NCI-H2107 (cell line): ENCODE results near the gene ENTPD6.
A peak's percentile ranks its signal among the peaks of the same experiment; 100 is the strongest.
"Not testable (repeated sequence)": the region's sequence is repeated elsewhere in the genome, so short reads cannot be mapped to it uniquely, and the experiment has no call there.

Experiments used
- DNase-seq: peaks from one replicate; lab custom pipeline; 2025; lab: John Stamatoyannopoulos, UW

ENTPD6 gene

GRCh38 chr20:25195014-25195961 is at the start of gene ENTPD6:
TSS of gene ENTPD6 (plus strand) at chr20:25195712. CDS start at chr20:25206537, 10,825 bp downstream.
- DNase-seq: peak; percentile 77

GRCh38 chr20:25146976-25147375 is 48.5 kb upstream of the ENTPD6 start:
- DNase-seq: no peak

GRCh38 chr20:25147716-25148115 is 47.8 kb upstream of the ENTPD6 start:
- DNase-seq: no peak

GRCh38 chr20:25148181-25148981 is 47.1 kb upstream of the ENTPD6 start:
- DNase-seq: no peak

GRCh38 chr20:25148982-25149846 is 46.3 kb upstream of the ENTPD6 start:
- DNase-seq: no peak

- DNase-seq: no peak
These were observed 45.5 kb upstream of the ENTPD6 start for GRCh38 chr20:25150016-25150415.

- no peak for DNase-seq
These were observed 37.5 kb upstream of the ENTPD6 start for GRCh38 chr20:25158043-25158442.

- DNase-seq: no peak
These were observed 35.0 kb upstream of the ENTPD6 start for GRCh38 chr20:25160467-25160866.

GRCh38 chr20:25160897-25161296 is 34.6 kb upstream of the ENTPD6 start:
- DNase-seq: no peak

GRCh38 chr20:25165128-25165527 is 30.4 kb upstream of the ENTPD6 start:
- no peak for DNase-seq

- DNase-seq: not testable (repeated sequence)
These were observed 29.3 kb upstream of the ENTPD6 start for GRCh38 chr20:25166105-25166782.

GRCh38 chr20:25173321-25173720 is 22.2 kb upstream of the ENTPD6 start:
- no peak for DNase-seq

- DNase-seq: no peak
These were observed 21.6 kb upstream of the ENTPD6 start for GRCh38 chr20:25173886-25174308.

- no peak for DNase-seq
These were observed 19.3 kb upstream of the ENTPD6 start for GRCh38 chr20:25176184-25176583.

GRCh38 chr20:25177890-25178321 is 17.6 kb upstream of the ENTPD6 start:
- no peak for DNase-seq

GRCh38 chr20:25178563-25179438 is 16.7 kb upstream of the ENTPD6 start:
- no peak for DNase-seq

GRCh38 chr20:25179439-25180089 is 15.9 kb upstream of the ENTPD6 start:
- DNase-seq: no peak

- DNase-seq: not testable (repeated sequence)
These were observed 11.1 kb upstream of the ENTPD6 start for GRCh38 chr20:25184391-25184790.

GRCh38 chr20:25187220-25187619 is 8.3 kb upstream of the ENTPD6 start:
- DNase-seq: no peak

- DNase-seq: no peak
These were observed 7.9 kb upstream of the ENTPD6 start for GRCh38 chr20:25187635-25188034.
